HCT116 (cell line): ENCODE data around the gene NFIL3. TPM values are rescaled to one million over a fixed set of nuclear protein-coding genes. Genes with fewer than 3 reads are reported as not detected.

Source experiments
- ATAC-seq: fragments of 200-7000 bp; cut with Tn5 transposase; 2 replicates; pipeline ENCODE4 v1.9.1; 2020; ENCODE audit warnings: mild to moderate bottlenecking, moderate library complexity
- BruUV-seq: library from RNA; stranded (reverse); fragments of 400-500 nt; replicated peaks from 2 replicates; lab custom pipeline; 2021; lab: Mats Ljungman, UMichigan
- CTCF ChIA-PET: fragments of 300-600 bp; sonication (Branson Sonifier 250); formaldehyde crosslinking; loops from one replicate; lab custom pipeline; 2021; ENCODE audit warnings: antibody characterized with exemption; lab: Charles Lee
- POLR2A ChIA-PET: fragments of 300-600, 350-600 bp; sonication (Branson Sonifier 250); formaldehyde crosslinking; loops from one replicate; lab custom pipeline; 2021; ENCODE audit warnings: antibody characterized with exemption; lab: Charles Lee
- RAD21 ChIA-PET, 2 experiments: fragments of 300-600 bp; sonication (Branson Sonifier 250); formaldehyde crosslinking; loops; one replicate each; lab custom pipeline; 2023; ENCODE audit warnings: low total read pairs in 2 of 2; ENCODE audit not compliant: uncharacterized antibody in 2 of 2, unreplicated experiment in 2 of 2, low non-redundant PET in 1 of 2; lab: Charles Lee
- DNase-seq: peaks from one replicate; pipeline ENCODE4 v3.0.0-alpha.2; 2010; ENCODE audit warnings: low read depth, low spot score
- H2AFZ ChIP-seq: fragments of 200-600 bp; shearing (Covaris generic), sonication (generic); 2 replicates; pipeline ENCODE4 v1.6.1; 2017; ENCODE audit warnings: low read depth, mixed run types, mixed read lengths, antibody characterized with exemption, low read length; ENCODE audit not compliant: poor library complexity, severe bottlenecking
- H3K27ac ChIP-seq: 2 replicates; pipeline ENCODE4 v1.5.1; 2012; ENCODE audit warnings: low read depth, low read length
- H3K27me3 ChIP-seq: fragments of 200-600 bp; sonication (generic); 2 replicates; pipeline ENCODE4 v1.6.1; 2016; ENCODE audit warnings: mixed run types, low read length, mixed read lengths; ENCODE audit not compliant: insufficient read depth
- H3K36me3 ChIP-seq, 2 experiments: fragments of 200-500 bp in 1 of 2; fragments of 200-600 bp in 1 of 2; sonication (Bioruptor generic) in 1 of 2; sonication (generic) in 1 of 2; 2 replicates each; pipeline versions ENCODE4 v1.5.1 to v1.6.1; 2014 to 2016; ENCODE audit warnings: low read length in 2 of 2, inconsistent platforms in 1 of 2, mixed read lengths in 1 of 2, mixed run types in 1 of 2; ENCODE audit not compliant: insufficient read depth in 2 of 2, control insufficient read depth in 1 of 2
- H3K4me1 ChIP-seq, 2 experiments: fragments of 200-600 bp in 1 of 2; sonication (generic) in 1 of 2; 2 replicates each; pipeline versions ENCODE4 v1.5.1 to v1.6.1; 2012 to 2017; ENCODE audit warnings: low read length in 2 of 2, inconsistent platforms in 1 of 2, mild to moderate bottlenecking in 1 of 2, mixed read lengths in 1 of 2, mixed run types in 1 of 2, moderate library complexity in 1 of 2; ENCODE audit not compliant: insufficient read depth in 2 of 2, control insufficient read depth in 1 of 2
- H3K4me2 ChIP-seq: fragments of 200-600 bp; sonication (generic); 2 replicates; pipeline ENCODE4 v1.6.1; 2017; ENCODE audit warnings: mixed run types, low read length, mixed read lengths
- H3K4me3 ChIP-seq, 2 experiments: fragments of 200-600 bp in 1 of 2; sonication (generic) in 1 of 2; replicated peaks in 1 of 2; 2 replicates each; pipeline ENCODE4 v1.5.1; 2011 to 2016; ENCODE audit warnings: low read length in 2 of 2, control low read depth in 1 of 2, low read depth in 1 of 2, mild to moderate bottlenecking in 1 of 2, mixed read lengths in 1 of 2, mixed run types in 1 of 2
- H3K79me2 ChIP-seq: fragments of 200-600 bp; sonication (generic); 2 replicates; pipeline ENCODE4 v1.6.1; 2017; ENCODE audit warnings: mild to moderate bottlenecking, mixed run types, low read length, moderate library complexity, mixed read lengths; ENCODE audit not compliant: insufficient read depth
- H3K9ac ChIP-seq: fragments of 200-600 bp; sonication (generic); 2 replicates; pipeline ENCODE4 v1.6.1; 2016; ENCODE audit warnings: low read length, mixed read lengths
- H3K9me2 ChIP-seq: fragments of 200-600 bp; sonication (generic), shearing (Covaris generic); 2 replicates; pipeline ENCODE4 v1.6.1; 2017; ENCODE audit warnings: mixed run types, mild to moderate bottlenecking, moderate library complexity; ENCODE audit not compliant: insufficient read depth
- H3K9me3 ChIP-seq, 2 experiments: fragments of 200-500 bp in 1 of 2; fragments of 200-600 bp in 1 of 2; sonication (Bioruptor generic) in 1 of 2; sonication (generic) in 1 of 2; 2 replicates each; pipeline ENCODE4 v1.6.1; 2014 to 2017; ENCODE audit warnings: low read length in 2 of 2, mixed read lengths in 2 of 2, inconsistent platforms in 1 of 2, low read depth in 1 of 2, mild to moderate bottlenecking in 1 of 2, mixed run types in 1 of 2, moderate library complexity in 1 of 2; ENCODE audit not compliant: control insufficient read depth in 1 of 2, insufficient read depth in 1 of 2
- H4K20me1 ChIP-seq: fragments of 200-600 bp; sonication (generic), shearing (Covaris generic); 2 replicates; pipeline ENCODE4 v1.6.1; 2017; ENCODE audit warnings: mixed run types, mild to moderate bottlenecking, moderate library complexity; ENCODE audit not compliant: insufficient read depth
- CBX3 ChIP-seq: IDR thresholded peaks from 2 replicates; pipeline ENCODE4 v1.6.1; 2012; ENCODE audit warnings: low read depth
- CEBPB ChIP-seq: IDR thresholded peaks from 2 replicates; pipeline ENCODE4 v1.6.1; 2012; ENCODE audit warnings: low read depth
- EGR1 ChIP-seq: IDR thresholded peaks from 2 replicates; pipeline ENCODE4 v1.6.1; 2012; ENCODE audit warnings: low read depth
- ELF1 ChIP-seq: IDR thresholded peaks from 2 replicates; pipeline ENCODE4 v1.6.1; 2012; ENCODE audit warnings: low read depth, borderline replicate concordance
- EZH2 ChIP-seq: fragments of 200-600 bp; sonication (generic); IDR thresholded peaks from 2 replicates; pipeline ENCODE4 v1.6.1; 2017; ENCODE audit warnings: antibody characterized with exemption, mixed run types
- EZH2phosphoT487 ChIP-seq: fragments of 200-600 bp; IDR thresholded peaks from 2 replicates; pipeline ENCODE4 v1.6.1; 2018; ENCODE audit warnings: antibody characterized with exemption, borderline replicate concordance
- FOSL1 ChIP-seq: IDR thresholded peaks from 2 replicates; pipeline ENCODE4 v1.6.1; 2012; ENCODE audit warnings: low read depth
- JUND ChIP-seq: IDR thresholded peaks from 2 replicates; pipeline ENCODE4 v1.6.1; 2012
- POLR2AphosphoS5 ChIP-seq: IDR thresholded peaks from 2 replicates; pipeline ENCODE4 v1.6.1; 2011; ENCODE audit warnings: mild to moderate bottlenecking, low read depth, low read length, moderate library complexity
- RAD21 ChIP-seq: IDR thresholded peaks from 2 replicates; pipeline ENCODE4 v1.6.1; 2012; ENCODE audit warnings: low read depth, mild to moderate bottlenecking
- SP1 ChIP-seq: IDR thresholded peaks from 2 replicates; pipeline ENCODE4 v1.6.1; 2012; ENCODE audit warnings: low read depth
- YY1 ChIP-seq: IDR thresholded peaks from 2 replicates; pipeline ENCODE4 v1.6.1; 2011; ENCODE audit warnings: low read length, low read depth, moderate library complexity, mild to moderate bottlenecking; ENCODE audit not compliant: insufficient replicate concordance; ENCODE audit errors: extremely low read depth
- ZFX ChIP-seq: fragments of 450-650 bp; IDR thresholded peaks from 2 replicates; pipeline ENCODE4 v1.6.1; 2017
- ZNF274 ChIP-seq: fragments of 200-500 bp; sonication (Bioruptor generic); IDR thresholded peaks from 2 replicates; pipeline ENCODE4 v1.6.1; 2014; ENCODE audit warnings: mild to moderate bottlenecking, low read depth, low read length, inconsistent platforms
- intact Hi-C: fragments of 100-400 bp; cut with micrococcal nuclease; formaldehyde crosslinking; loops from 2 replicates; pipeline ENCODE4 v1.10.0; 2022
- total RNA-seq: library from RNA; stranded (reverse); gene quantifications from one replicate; pipeline ENCODE4 v1.2.1, GENCODE V29; 2021; ENCODE audit not compliant: unreplicated experiment
- TF ChIP-seq, protein P1 (sequence below), 3 experiments: fragments of 200-600 bp in 1 of 3; sonication (generic) in 1 of 3; IDR thresholded peaks in 2 of 3; conservative IDR thresholded peaks in 1 of 3; 2 replicates each; pipeline ENCODE4 v1.5.1; 2012 to 2017; ENCODE audit warnings: low read depth in 2 of 3, low read length in 2 of 3, antibody characterized with exemption in 1 of 3, borderline replicate concordance in 1 of 3, control low read depth in 1 of 3, mild to moderate bottlenecking in 1 of 3, mixed read lengths in 1 of 3, mixed run types in 1 of 3, moderate library complexity in 1 of 3; ENCODE audit not compliant: insufficient read depth in 1 of 3
- TF ChIP-seq, protein P2 (sequence below): IDR thresholded peaks from 2 replicates; pipeline ENCODE4 v1.6.1; 2012
- TF ChIP-seq, protein P3 (sequence below): IDR thresholded peaks from 2 replicates; pipeline ENCODE4 v1.6.1; 2012; ENCODE audit warnings: low read depth
- TF ChIP-seq, protein P4 (sequence below): IDR thresholded peaks from 2 replicates; pipeline ENCODE4 v1.6.1; 2012

Gene NFIL3
- total RNA-seq, 1 experiment from 2014 or later: 38.0 TPM

DNA sequence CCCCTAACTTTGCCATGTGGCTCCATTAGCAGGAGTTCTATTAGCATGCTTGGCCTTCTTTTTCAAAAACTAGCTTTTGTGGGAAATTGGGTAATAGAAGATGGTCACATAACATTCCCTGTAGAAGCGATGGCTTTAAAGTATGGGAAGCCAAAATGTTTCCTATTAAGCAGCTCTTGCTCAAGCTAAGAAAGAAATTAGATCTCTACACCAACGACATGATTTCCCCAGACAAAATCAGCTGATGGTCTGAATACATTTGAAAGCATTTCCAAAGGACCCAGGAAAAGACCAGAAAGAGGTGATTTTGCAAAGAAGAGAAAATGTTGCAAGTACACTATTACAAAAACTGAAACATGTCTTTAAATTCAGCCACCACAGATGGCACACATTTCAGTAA is 4.8 kb upstream of the NFIL3 start:
- TF ChIP-seq ELF1 (no peak), EZH2 (no peak), FOSL1 (no peak), POLR2AphosphoS5 (no peak), EGR1 (no peak), CBX3 (no peak), YY1 (no peak), EZH2phosphoT487 (no peak), ZNF274 (no peak), CEBPB (no peak), ZFX (no peak), RAD21 (no peak), JUND (no peak), SP1 (no peak)
- TF ChIP-seq, protein P1, sequence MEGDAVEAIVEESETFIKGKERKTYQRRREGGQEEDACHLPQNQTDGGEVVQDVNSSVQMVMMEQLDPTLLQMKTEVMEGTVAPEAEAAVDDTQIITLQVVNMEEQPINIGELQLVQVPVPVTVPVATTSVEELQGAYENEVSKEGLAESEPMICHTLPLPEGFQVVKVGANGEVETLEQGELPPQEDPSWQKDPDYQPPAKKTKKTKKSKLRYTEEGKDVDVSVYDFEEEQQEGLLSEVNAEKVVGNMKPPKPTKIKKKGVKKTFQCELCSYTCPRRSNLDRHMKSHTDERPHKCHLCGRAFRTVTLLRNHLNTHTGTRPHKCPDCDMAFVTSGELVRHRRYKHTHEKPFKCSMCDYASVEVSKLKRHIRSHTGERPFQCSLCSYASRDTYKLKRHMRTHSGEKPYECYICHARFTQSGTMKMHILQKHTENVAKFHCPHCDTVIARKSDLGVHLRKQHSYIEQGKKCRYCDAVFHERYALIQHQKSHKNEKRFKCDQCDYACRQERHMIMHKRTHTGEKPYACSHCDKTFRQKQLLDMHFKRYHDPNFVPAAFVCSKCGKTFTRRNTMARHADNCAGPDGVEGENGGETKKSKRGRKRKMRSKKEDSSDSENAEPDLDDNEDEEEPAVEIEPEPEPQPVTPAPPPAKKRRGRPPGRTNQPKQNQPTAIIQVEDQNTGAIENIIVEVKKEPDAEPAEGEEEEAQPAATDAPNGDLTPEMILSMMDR (IDR thresholded peaks at IDR 0.05 in 2 of 3, conservative IDR thresholded peaks at IDR 0.05 in 1 of 3; ENCODE audit: borderline replicate concordance in 1 of 3, insufficient read depth in 1 of 3, low read depth in 2 of 3, low read length in 2 of 3): no peak
- TF ChIP-seq, protein P2, sequence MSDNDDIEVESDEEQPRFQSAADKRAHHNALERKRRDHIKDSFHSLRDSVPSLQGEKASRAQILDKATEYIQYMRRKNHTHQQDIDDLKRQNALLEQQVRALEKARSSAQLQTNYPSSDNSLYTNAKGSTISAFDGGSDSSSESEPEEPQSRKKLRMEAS: no peak
- TF ChIP-seq, protein P3, sequence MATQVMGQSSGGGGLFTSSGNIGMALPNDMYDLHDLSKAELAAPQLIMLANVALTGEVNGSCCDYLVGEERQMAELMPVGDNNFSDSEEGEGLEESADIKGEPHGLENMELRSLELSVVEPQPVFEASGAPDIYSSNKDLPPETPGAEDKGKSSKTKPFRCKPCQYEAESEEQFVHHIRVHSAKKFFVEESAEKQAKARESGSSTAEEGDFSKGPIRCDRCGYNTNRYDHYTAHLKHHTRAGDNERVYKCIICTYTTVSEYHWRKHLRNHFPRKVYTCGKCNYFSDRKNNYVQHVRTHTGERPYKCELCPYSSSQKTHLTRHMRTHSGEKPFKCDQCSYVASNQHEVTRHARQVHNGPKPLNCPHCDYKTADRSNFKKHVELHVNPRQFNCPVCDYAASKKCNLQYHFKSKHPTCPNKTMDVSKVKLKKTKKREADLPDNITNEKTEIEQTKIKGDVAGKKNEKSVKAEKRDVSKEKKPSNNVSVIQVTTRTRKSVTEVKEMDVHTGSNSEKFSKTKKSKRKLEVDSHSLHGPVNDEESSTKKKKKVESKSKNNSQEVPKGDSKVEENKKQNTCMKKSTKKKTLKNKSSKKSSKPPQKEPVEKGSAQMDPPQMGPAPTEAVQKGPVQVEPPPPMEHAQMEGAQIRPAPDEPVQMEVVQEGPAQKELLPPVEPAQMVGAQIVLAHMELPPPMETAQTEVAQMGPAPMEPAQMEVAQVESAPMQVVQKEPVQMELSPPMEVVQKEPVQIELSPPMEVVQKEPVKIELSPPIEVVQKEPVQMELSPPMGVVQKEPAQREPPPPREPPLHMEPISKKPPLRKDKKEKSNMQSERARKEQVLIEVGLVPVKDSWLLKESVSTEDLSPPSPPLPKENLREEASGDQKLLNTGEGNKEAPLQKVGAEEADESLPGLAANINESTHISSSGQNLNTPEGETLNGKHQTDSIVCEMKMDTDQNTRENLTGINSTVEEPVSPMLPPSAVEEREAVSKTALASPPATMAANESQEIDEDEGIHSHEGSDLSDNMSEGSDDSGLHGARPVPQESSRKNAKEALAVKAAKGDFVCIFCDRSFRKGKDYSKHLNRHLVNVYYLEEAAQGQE: no peak
- TF ChIP-seq, protein P4, sequence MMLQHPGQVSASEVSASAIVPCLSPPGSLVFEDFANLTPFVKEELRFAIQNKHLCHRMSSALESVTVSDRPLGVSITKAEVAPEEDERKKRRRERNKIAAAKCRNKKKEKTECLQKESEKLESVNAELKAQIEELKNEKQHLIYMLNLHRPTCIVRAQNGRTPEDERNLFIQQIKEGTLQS: no peak
- peaks cover 26 to 49% of the 10 kb centered on the region in 2 experiments for H3K4me1 ChIP-seq
- H3K4me2 ChIP-seq: peak overlapping the region; percentile 47; the same call in 1 of the 2 replicates
- H3K79me2 ChIP-seq: no peaks in the 10 kb centered on the region
- H3K27me3 ChIP-seq: no peaks in the 10 kb centered on the region
- ChIA-PET RAD21 (interaction anchor here (0.7 to 0.8 kb wide), 2 partner anchors 236 to 514 kb away, joined by 3 read pairs; no protein-coding TSS in a partner anchor), CTCF (interaction anchor here (1.0 to 5.6 kb wide), 3 partner anchors 391 to 512 kb away, joined by 3 to 62 read pairs (median 12); no protein-coding TSS in a partner anchor), POLR2A (interaction anchor here (0.7 kb wide), 1 partner anchor 115 kb away, joined by 3 read pairs; no protein-coding TSS in a partner anchor)
- no peak overlapping the region for H3K4me3 ChIP-seq
- H4K20me1 ChIP-seq: no peaks in the 10 kb centered on the region
- no peak overlapping the region for H2AFZ ChIP-seq
- BruUV-seq: no TSS peak
- DNase-seq (no peak), ATAC-seq (no peak)
- intact Hi-C loops: loop anchor here (5.0 kb wide), 2 partner anchors 231 to 254 kb away; no protein-coding TSS in a partner anchor
- H3K9ac ChIP-seq: no peak overlapping the region
- 0 out of 2 replicates have a peak overlapping the region, but pooled peaks have one; percentile 12 for H3K27ac ChIP-seq
- no peaks in the 10 kb centered on the region for H3K9me2 ChIP-seq
- no peaks in the 10 kb centered on the region for H3K36me3 ChIP-seq
- no peaks in the 10 kb centered on the region for H3K9me3 ChIP-seq
